ENCODE measurements around the gene LHCGR.
"Not testable (repeated sequence)": the region's sequence is repeated elsewhere in the genome, so short reads cannot be mapped to it uniquely, and the experiment has no call there.

LHCGR gene

GRCh38 chr2:48747319-48747718 is 8.2 kb downstream of the LHCGR start:
- DNase-seq (ENCODE audit: low read depth, low spot score): no peak

- not testable (repeated sequence) for DNase-seq (ENCODE audit: low read depth, low spot score)
Observed at GRCh38 chr2:48739236-48739635, 16.3 kb downstream of the LHCGR start.

GRCh38 chr2:48738806-48739205 is 16.7 kb downstream of the LHCGR start:
- no peak for DNase-seq (ENCODE audit: low read depth, low spot score)

- no peak for DNase-seq (ENCODE audit: low read depth, low spot score)
Observed at GRCh38 chr2:48736251-48736650, 19.3 kb downstream of the LHCGR start.

GRCh38 chr2:48734576-48735303 is 20.8 kb downstream of the LHCGR start:
- DNase-seq (ENCODE audit: low read depth, low spot score): no peak

- no peak for DNase-seq (ENCODE audit: low read depth, low spot score)
Observed at GRCh38 chr2:48733067-48733503, 22.4 kb downstream of the LHCGR start.

GRCh38 chr2:48728840-48729239 is 26.7 kb downstream of the LHCGR start:
- DNase-seq (ENCODE audit: low read depth, low spot score): no peak

GRCh38 chr2:48728295-48728694 is 27.2 kb downstream of the LHCGR start:
- no peak for DNase-seq (ENCODE audit: low read depth, low spot score)

- no peak for DNase-seq (ENCODE audit: low read depth, low spot score)
Observed at GRCh38 chr2:48727560-48727959, 28.0 kb downstream of the LHCGR start.

GRCh38 chr2:48725696-48726494 is 29.6 kb downstream of the LHCGR start:
- no peak for DNase-seq (ENCODE audit: low read depth, low spot score)

- no peak for DNase-seq (ENCODE audit: low read depth, low spot score)
Observed at GRCh38 chr2:48724278-48724677, 31.2 kb downstream of the LHCGR start.

- no peak for DNase-seq (ENCODE audit: low read depth, low spot score)
Observed at GRCh38 chr2:48723129-48723528, 32.4 kb downstream of the LHCGR start.

- no peak for DNase-seq (ENCODE audit: low read depth, low spot score)
Observed at GRCh38 chr2:48722391-48722790, 33.1 kb downstream of the LHCGR start.

GRCh38 chr2:48721158-48721557 is 34.4 kb downstream of the LHCGR start:
- no peak for DNase-seq (ENCODE audit: low read depth, low spot score)

- DNase-seq (ENCODE audit: low read depth, low spot score): no peak
Observed at GRCh38 chr2:48719480-48720177, 35.9 kb downstream of the LHCGR start.

GRCh38 chr2:48717846-48718245 is 37.7 kb downstream of the LHCGR start:
- no peak for DNase-seq (ENCODE audit: low read depth, low spot score)

GRCh38 chr2:48715956-48716355 is 39.6 kb downstream of the LHCGR start:
- DNase-seq (ENCODE audit: low read depth, low spot score): no peak

GRCh38 chr2:48715042-48715899 is 40.3 kb downstream of the LHCGR start:
- no peak for DNase-seq (ENCODE audit: low read depth, low spot score)

GRCh38 chr2:48714245-48714644 is 41.3 kb downstream of the LHCGR start:
- DNase-seq (ENCODE audit: low read depth, low spot score): no peak

GRCh38 chr2:48713647-48714046 is 41.9 kb downstream of the LHCGR start:
- no peak for DNase-seq (ENCODE audit: low read depth, low spot score)

GRCh38 chr2:48712151-48712550 is 43.4 kb downstream of the LHCGR start:
- DNase-seq (ENCODE audit: low read depth, low spot score): no peak

All from activated naive CD8-positive, alpha-beta T cell treated with anti-CD3 and anti-CD28 coated beads, Interleukin-2, amount 50 U/mL, for 16 hours (primary cell).